ENCODE measurements around the gene SLC38A11.

The SLC38A11 gene

DNA sequence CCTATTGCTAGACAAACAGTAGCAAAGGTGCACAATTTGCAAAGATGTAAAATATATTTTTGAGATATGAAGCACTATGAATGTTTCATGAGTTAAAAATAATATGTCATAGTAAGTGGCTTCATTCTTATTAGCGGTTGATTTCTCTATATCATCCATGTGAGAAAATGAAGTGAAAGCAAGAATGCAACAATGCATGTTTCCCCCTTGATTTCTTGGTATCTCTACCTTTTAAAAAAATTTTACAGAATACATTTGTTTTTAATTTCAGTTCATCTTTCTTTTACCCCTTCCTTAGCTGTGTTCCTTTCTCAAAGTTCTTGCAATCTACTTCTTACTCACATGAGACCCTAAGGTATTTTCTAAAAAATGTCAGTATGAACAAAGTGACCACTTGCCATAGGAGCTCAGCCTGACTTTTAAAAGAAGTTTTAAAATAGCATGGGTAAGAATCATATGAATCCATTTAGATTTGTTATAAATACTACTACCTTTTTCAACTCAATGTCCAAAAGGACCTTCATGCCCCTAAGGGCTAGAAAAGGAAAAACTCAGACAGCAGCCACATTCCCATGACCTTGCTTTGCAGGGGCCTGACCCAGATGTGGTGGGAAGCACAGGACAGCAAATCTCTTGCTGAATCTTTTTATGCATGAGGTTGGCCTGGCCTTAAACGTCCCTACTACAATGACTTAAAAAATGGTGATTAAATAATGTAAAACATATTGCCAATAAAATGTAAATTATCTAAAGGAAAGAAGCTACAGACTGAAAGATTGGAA lies 14.8 kb upstream of the SLC38A11 start:
- no peak for DNase-seq (ENCODE audit: low read depth)

DNA sequence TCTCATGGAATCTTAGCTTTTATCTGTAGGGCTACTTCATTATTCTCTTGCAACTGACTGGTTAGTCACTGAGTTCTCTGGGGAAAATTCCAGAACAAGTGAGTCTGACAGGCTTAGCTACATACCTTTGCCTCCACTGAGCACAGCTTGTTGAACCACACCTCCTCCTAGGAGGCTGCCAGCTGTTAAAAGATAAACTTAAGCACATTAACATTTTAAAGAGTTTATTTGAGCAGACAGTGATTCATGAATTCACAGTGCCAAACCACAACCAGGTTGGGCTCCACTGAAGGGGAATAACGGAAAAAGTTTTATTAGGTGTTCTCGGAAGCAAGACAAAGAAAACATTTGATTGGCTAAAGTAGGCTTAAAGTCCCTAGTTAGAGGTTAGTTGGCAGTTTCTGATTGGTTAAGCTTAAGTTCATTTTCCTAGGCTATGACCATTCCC lies 12.5 kb upstream of the SLC38A11 start:
- DNase-seq (ENCODE audit: low read depth), result no peak

DNA sequence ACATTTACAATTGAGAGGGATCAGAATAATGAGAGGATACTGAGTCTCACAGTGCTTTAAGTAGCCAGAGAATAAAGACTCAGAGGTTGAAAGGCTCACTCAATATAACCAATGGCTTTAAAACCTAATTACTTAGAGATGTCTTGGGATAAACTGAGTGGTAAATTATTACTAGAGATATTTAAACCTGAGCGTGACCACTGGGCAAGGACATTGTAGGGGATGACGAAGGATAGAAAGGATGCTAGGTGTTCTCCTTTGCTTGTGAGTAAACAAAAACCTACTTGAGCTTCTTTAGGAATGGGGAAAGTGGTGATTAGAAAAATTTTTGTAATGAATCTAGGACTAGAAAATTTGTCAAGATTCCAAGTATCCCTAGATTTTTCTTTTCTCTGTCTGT lies 12.0 kb upstream of the SLC38A11 start:
- DNase-seq (ENCODE audit: low read depth), result no peak

DNA sequence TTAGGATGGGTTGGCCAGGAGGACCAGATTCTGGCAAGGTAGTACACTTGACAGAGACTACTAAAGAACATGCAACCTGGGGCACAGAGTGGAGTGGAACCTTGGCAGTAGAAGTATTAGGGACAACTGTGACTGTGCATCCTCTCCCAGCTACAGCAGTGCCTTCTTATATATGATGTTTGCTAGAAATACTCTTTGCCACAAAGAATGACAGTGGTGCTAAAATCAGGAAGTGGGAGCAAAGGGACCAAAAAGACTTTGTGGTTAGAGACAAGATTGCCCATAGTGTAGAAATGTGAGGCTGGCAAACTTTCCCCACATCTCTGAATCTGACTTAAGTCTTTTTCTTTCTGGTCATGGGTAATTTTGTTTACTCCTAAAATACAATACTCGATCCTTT lies 9.4 kb upstream of the SLC38A11 start:
- no peak for DNase-seq (ENCODE audit: low read depth)

DNA sequence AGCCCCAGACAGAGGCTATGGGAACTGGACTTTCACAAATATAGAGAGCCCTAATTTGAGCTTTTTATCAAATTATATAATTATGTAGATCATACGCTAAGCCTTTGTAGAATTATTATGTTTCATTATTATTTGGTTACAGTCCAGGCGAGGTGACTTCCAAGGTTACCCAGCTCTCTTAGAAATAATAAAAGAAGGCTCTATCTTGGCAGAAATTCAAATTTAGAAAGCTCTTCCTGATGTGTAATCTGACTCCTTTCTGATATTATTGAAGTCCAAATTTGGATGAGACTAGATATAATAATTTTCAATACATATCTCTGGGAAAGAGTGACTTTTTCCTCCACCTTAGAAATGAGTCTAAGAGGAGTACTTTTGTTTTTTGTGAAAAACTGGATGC lies 4.8 kb upstream of the SLC38A11 start:
- no peak for DNase-seq (ENCODE audit: low read depth)

DNA sequence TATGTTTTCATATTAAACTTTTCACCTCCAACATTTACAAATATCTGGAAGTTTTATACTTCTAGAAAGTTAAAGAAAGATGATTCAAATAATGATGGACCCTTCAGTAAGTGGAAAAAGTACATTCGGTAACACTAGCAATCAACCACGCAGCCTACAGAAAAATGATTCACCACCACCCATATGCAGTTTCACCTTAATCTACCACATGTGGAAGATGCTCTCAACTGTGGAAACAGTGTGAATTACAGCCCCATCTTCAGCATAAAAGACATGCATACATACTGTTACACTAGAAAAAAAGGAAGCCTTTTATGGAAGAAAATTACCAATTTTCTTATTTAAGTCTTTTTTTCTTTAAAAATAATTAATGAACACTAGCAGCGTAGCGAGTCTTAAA lies 1.1 kb downstream of the SLC38A11 start:
- no peak for DNase-seq (ENCODE audit: low read depth)

DNA sequence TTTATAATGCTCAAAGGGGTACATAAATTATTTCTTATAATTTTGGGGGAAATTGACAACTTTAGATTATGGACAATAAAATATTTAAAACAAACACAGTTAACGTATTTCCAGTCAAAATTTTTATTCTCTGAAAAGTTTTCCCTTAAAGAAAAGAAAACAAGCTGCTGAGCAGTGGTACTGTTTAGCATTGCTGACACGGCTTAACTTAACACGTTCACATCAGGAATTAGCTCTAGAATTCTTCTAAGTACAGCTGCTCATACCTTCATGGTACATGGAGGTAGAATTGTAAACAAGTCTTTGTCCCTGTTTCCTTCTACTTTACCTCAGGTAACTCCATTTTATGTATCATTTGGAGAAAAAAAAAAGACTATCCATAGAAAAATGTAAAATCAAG lies 2.0 kb downstream of the SLC38A11 start:
- no peak for DNase-seq (ENCODE audit: low read depth)

DNA sequence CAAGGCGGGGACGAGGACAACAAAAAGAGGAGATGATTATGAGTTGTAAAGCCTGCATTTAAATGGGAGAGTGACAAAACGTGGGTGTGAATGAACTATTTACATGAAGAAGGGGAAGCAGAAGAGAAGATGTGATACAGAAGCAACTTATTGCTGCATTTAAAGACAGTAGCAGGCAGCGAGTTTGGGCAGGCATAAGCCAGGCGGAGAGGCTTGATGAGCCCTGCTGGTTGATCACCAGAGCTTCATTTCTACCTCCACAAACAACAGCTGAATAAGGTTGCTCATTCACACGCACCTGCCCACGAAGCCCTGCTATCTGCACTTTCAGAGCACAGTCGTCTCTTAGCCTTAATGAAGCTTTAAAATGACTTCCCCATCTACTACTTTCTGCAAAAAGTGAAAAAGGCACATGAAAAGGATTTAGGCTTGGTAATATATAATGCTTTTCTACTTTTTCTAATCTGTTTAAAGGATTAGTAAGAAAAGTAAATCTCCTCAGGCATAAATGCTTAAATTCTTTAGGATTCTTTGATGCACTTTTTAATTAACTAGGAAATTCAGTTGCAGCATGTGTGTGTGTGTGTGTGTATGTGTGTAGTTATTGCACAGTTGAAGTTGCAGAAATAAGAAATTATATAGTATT lies 3.1 kb downstream of the SLC38A11 start:
- no peak for DNase-seq (ENCODE audit: low read depth)

DNA sequence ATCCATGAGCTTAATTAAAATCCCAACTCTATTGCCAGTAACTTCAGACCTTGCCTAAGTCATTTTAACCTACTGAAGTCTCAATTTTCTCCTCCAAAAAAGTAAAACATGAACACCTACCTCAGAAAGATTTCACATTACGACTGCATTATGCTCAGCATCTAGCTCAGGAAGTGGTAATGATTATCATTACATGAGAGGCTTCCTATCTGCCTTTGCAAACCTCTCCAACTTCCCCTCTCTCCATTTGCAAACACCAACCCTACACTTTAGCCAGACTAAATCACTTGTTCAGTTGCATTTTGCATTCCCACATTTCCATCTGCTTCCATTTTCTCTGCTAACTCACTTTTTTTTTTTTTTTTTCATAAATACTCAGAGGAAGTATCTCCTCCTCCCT lies 6.8 kb downstream of the SLC38A11 start:
- no peak for DNase-seq (ENCODE audit: low read depth)

DNA sequence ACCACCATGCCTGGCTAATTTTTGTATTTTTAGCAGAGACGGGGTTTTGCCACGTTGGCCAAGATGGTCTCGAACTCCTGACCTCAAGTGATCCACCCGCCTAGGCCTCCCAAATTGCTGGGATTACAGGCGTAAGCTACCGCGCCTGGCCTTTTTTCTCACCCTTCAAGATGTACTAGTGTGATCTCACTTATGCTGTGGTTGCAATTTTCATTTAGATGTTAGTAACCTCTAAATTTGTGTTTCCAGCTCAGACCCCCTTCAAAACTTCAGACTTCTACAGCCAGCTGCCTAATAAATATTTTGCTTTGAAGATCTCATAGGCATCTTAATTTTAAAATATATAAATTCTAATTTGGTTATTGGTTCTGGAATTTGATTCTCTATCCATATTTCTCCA lies 8.0 kb downstream of the SLC38A11 start:
- no peak for DNase-seq (ENCODE audit: low read depth)

DNA sequence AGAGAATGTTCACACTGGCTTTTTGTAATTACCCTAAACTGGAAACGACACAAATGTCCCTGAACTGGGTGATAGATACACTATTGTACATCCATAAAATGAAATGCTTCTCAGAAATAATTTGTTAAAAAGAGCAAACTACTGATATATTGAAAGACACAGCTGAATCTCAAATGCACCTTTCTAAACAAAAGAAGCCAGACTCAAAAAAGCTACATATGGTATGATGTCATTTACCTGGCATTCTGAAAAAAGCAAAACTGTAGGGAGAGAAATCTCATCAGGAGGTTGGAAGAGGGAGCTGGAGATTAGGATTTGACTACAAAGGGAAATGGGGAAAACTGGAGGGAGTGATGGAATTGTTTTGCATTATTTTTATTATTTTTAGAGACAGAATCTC lies 12.0 kb downstream of the SLC38A11 start:
- DNase-seq (ENCODE audit: low read depth), result no peak

DNA sequence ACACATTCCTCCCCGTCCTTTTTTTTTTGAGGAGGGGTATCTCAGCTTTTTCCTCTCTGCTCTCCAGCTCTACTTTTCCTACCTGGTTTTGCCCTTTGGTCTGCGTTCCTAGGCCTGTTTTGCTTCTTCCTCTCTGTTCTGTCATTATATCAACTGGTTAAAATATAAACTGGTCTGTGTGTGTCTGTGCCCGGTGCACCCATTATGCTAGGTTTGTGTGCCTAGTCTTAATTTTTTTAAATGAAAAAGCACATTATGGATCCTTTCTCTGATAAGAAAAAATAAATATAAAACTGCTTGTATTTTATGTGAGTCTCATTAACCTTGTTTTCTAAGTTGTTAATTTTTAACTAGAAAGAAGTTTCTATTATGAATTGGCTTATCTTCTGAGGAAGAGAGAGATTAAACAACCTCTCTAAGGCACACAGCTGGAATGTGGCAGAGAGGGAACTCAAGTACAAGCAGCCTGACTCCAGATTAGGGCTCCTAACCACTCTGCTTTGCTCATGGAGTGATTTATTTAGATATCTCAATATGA lies 17.4 kb downstream of the SLC38A11 start:
- DNase-seq (ENCODE audit: low read depth), result no peak

DNA sequence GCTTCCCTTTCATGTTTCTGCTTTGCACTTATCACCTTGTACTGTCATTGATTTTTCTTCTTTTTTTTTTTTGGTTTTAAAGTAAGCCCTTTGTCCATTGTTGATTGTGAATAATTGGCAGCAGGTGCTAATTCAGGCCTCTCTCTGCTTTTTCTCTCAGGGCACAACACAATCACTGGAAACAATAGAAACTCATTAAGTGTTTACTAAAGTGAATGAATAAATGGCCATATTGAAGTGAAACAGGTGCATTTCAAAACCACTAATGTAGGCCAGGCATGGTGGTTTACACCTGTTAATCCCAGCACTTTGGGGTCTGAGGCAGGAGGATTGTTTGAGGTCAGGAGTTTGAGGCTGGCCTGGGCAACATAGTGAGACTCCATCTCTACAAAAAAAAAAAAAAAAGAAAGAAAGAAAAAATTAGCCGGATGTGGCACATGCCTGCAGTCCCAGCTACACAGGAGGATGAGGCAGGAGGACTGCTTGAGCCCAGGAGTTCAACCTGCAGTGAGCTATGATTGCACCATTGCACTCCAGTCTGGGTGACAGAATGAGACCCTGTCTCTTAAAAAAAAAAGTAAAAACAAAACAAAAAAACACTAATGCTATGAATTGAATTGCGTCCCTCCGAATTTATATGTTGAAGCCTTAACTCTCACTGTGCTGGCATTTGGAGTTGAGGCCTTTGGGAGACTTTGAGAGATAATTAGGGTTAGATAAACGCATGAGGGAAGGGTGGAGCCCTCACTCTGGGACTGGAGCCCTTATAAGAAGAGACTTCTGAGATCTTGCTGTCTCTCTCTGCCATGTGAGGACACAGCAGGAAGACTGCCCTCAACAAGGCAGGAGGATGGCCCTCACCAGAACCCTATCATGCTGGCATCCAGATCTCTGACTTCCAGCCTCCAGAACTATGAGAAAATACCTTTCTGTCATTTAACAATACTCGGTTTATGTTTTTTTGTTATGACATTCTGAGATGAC lies 19.9 kb downstream of the SLC38A11 start:
- no peak for DNase-seq (ENCODE audit: low read depth)

DNA sequence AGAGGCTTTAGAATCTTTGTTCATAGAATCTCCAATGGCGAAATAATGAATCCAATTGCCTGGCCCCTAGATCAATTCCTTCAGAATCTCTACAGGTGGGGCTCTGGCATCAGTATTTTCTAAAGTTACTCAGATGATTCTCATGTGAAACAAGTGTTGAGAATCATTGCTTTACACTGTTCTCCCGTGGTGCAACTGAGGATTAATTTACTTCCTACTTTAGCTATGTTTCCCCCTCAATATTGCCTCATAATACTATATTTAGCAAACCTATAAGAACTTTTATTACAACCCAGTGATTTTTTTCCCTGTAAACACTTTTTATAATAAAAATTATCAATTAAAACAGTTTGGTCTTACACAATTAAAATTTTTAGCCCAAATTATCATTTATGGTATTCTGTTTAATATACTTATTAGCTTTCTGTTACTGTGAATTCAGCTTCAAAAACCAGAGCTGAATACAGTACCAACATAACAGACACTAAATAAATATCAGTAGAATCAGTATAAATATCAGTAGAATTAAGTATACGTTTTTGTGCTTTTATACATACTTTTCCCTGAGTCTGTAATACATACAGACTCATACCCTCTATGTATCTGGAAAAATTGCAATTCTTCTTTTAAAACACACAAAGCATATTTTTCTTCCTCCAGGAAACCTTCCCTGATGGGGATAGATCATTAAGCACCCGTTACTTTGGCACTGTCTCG lies 20.8 kb downstream of the SLC38A11 start:
- DNase-seq (ENCODE audit: low read depth), result no peak

DNA sequence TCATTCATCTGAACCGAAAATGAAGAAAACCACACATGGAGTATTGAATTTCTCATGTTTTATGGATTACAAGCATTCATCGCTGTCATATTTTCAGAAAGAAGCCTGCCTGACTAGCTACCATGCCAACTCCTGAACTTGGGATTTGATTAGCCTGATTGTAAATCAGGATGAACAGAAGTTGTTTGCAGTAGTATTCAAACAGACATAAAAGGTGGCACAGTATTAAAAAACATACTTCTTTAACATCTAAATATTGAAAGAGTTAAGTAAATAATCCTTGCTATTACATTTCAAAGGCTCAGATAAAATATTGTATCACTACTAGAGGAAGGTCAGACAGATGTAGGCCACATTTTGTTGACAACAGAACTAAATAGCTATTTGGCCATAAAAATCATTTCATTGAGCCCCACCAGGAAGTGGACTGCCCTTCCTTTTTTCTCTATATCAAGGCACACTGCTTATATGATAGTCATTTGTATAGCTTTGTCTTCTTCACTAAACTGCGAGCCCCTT lies 21.6 kb downstream of the SLC38A11 start:
- DNase-seq (ENCODE audit: low read depth), result no peak

DNA sequence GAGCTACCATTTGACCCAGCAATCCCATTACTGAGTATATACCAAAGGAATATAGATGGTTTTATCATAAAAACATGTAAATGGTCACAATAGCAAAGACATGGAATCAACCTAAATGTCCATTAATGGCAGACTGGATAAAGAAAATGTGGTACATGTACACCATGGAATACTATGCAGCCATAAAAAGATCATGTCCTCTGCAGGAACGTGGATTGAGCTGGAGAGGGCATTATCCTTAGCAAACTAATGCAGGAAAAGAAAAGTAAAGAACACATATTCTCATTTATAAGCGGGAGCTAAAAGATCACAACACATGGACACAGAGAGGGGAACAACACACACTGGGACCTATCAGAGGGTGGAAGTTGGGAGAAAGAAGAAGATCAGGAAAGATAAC lies 22.9 kb downstream of the SLC38A11 start:
- DNase-seq (ENCODE audit: low read depth), result no peak

DNA sequence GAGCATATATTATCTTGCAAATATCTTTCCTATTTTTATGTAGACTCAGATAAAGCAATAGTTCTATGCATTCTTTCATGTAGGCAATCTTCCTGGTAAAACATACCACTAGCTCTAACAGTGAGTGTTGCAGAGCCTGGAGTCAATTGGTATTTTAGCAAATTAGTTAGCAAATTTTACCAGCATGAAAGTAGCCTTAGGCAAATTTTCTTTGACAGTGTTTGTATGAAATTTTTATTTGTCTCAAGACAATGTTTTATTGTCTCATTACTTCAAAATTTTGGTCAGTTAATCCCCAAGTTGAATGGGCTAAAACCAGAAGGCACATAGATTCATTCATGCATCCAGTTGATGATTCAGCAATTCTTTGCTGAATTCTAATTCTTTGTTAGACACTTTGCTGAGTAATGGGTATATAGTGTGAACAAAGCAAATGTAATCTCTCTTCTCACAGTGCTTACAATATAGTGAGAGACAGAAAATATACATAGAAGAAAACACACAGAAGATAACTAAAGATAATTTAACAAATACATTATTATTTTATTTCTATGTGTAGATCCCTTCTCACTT lies 27.1 kb downstream of the SLC38A11 start:
- DNase-seq (ENCODE audit: low read depth), result no peak

DNA sequence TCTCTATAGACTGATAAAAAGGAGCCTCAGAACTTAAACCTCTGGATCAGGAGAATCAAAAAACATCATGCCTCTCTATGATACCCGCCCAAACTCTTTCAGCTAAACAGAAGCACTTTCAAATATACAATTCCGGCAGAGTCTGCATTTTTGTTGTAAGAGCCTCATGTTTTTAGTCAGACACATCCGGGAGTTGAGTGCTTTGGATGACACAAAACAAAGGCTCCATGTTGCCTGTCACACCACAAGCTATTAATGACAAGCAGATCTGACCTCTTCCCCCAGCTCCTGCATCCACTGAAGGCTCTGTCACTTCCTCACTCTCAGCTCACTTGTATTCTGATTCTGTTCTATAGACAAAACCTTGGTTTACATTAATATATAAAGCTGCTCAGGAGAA lies 33.2 kb downstream of the SLC38A11 start:
- DNase-seq (ENCODE audit: low read depth), result no peak

DNA sequence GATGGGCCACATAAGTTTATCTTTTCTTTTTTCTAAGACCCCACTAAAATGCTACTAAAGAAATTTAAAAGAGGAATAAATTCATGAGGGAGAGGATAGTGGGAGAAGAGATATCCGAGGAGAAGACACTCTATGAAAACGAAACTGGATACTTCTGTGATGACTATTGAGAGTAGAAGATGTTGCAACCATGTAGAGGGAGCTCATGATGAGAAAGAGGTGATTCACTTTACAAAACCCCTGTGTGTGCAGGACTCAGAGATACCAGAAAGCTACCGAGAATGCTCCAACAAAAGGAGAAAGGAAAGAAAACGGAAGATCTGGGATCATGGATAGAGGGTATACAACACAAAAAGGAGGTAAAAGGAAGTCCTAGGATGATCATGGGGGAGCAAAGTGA lies 34.9 kb downstream of the SLC38A11 start:
- DNase-seq (ENCODE audit: low read depth), result peak; percentile 86

DNA sequence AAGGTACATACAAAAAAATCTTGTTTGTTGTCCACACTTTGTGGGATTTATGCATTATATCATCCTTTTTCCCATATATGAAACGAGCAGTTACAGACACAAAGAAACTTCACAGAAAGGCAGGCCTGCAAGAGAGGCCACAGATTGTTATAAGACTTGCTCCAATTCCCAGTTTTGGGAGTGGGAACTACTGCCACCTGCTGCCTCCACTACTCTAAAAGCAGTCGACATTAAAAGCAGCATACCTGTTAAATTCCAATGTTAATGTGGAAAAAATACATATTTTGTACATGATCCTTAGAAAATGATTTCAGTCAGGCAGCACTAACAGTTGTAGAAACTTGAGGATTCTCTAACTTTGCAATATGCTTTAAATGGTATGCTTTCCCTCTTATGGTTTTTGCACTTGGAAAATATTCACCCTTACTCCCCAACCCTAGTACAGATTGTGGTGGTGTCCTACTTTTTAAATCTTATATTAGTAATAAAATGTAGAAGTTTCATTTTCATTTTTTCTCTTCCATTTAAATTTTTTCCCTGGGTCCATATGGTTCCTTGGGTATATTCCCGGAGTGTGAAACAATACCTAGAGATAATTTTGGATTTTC lies 37.9 kb downstream of the SLC38A11 start:
- DNase-seq (ENCODE audit: low read depth), result no peak

DNA sequence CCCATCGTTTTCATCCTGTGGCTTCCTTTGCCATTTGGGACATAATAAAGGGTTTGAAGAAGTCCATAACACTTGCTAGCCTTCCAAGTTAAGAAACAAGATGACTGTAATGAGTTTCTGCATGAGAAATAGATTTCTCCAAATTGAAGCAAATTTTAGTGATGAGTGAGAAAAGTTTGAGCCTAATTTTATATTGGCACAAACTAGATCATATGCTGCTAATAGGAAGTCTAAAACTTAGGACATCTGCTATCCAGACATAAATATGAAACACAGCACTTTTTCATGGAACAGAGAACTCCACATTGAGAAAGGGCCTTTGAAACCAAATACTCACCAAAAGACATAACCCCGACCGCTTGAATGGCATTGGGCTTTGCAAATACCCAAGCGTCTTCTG lies 39.8 kb downstream of the SLC38A11 start:
- no peak for DNase-seq (ENCODE audit: low read depth)
